Liver (tissue), 9 donors: ENCODE results near the gene IMMT. TPM values are rescaled to one million over a fixed set of nuclear protein-coding genes. Genes with fewer than 3 reads are reported as not detected.
A peak's percentile ranks its signal among the peaks of the same experiment; 100 is the strongest.

ENCODE experiments used
- DNase-seq: peaks from one replicate; pipeline ENCODE4 v3.0.0-alpha.2; 2017; ENCODE audit warnings: low spot score
- H3K27ac ChIP-seq, 2 donors: one replicate each; pipeline ENCODE4 v1.7.0; 2013; ENCODE audit warnings: inconsistent platforms in 2 of 2, low read length in 2 of 2, control low read depth in 1 of 2, low read depth in 1 of 2, mild to moderate bottlenecking in 1 of 2
- H3K27me3 ChIP-seq, 4 donors: one replicate each; pipeline versions ENCODE4 v1.6.1 to v1.7.0; 2013; ENCODE audit warnings: low read length in 3 of 4, inconsistent platforms in 1 of 4, mild to moderate bottlenecking in 1 of 4, moderate library complexity in 1 of 4; ENCODE audit not compliant: control insufficient read depth in 4 of 4, insufficient read depth in 4 of 4
- H3K36me3 ChIP-seq, 4 donors: one replicate each; pipeline versions ENCODE4 v1.6.1 to v1.7.0; 2013; ENCODE audit warnings: low read length in 3 of 4, mild to moderate bottlenecking in 3 of 4, low read depth in 1 of 4, moderate library complexity in 1 of 4; ENCODE audit not compliant: control insufficient read depth in 4 of 4, insufficient read depth in 3 of 4
- H3K4me1 ChIP-seq, 4 donors: one replicate each; pipeline versions ENCODE4 v1.6.1 to v1.7.0; 2013; ENCODE audit warnings: low read length in 3 of 4, mild to moderate bottlenecking in 3 of 4, moderate library complexity in 1 of 4; ENCODE audit not compliant: control insufficient read depth in 4 of 4, insufficient read depth in 4 of 4
- H3K4me3 ChIP-seq, 3 donors: one replicate each; pipeline versions ENCODE4 v1.6.1 to v1.7.0; 2013; ENCODE audit warnings: low read length in 3 of 3, control low read depth in 1 of 3, low read depth in 1 of 3, mild to moderate bottlenecking in 1 of 3
- H3K9ac ChIP-seq, 2 donors: one replicate each; pipeline ENCODE4 v1.7.0; 2013; ENCODE audit warnings: low read length in 2 of 2, mild to moderate bottlenecking in 2 of 2, moderate library complexity in 2 of 2, control low read depth in 1 of 2, low read depth in 1 of 2
- H3K9me3 ChIP-seq, 4 donors: one replicate each; pipeline versions ENCODE4 v1.6.1 to v1.7.0; 2013; ENCODE audit warnings: low read length in 3 of 4; ENCODE audit not compliant: control insufficient read depth in 4 of 4
- ATF3 ChIP-seq: IDR thresholded peaks from 2 replicates; pipeline ENCODE4 v1.6.1; 2016; ENCODE audit warnings: antibody characterized with exemption
- EGR1 ChIP-seq, 2 donors: IDR thresholded peaks; 2 replicates each; pipeline ENCODE4 v1.6.1; 2016 to 2018; ENCODE audit warnings: antibody characterized with exemption in 2 of 2, low read depth in 2 of 2
- FOXA2 ChIP-seq: IDR thresholded peaks from 2 replicates; pipeline ENCODE4 v1.6.1; 2016; ENCODE audit warnings: antibody characterized with exemption
- GABPA ChIP-seq, 2 donors: IDR thresholded peaks in 1 of 2; conservative IDR thresholded peaks in 1 of 2; 2 replicates each; pipeline ENCODE4 v1.6.1; 2016; ENCODE audit warnings: antibody characterized with exemption in 2 of 2, mild to moderate bottlenecking in 1 of 2, moderate library complexity in 1 of 2
- HNF4A ChIP-seq, 2 donors: conservative IDR thresholded peaks; 2 replicates each; pipeline ENCODE4 v1.6.1; 2016; ENCODE audit warnings: antibody characterized with exemption in 2 of 2, mild to moderate bottlenecking in 2 of 2
- HNF4G ChIP-seq: IDR thresholded peaks from 2 replicates; pipeline ENCODE4 v1.6.1; 2016; ENCODE audit warnings: antibody characterized with exemption
- JUND ChIP-seq, 2 donors: IDR thresholded peaks; 2 replicates each; pipeline ENCODE4 v1.6.1; 2016; ENCODE audit warnings: antibody characterized with exemption in 2 of 2
- NR2F2 ChIP-seq: IDR thresholded peaks from 2 replicates; pipeline ENCODE4 v1.6.1; 2016; ENCODE audit warnings: antibody characterized with exemption
- RXRA ChIP-seq, 2 donors: IDR thresholded peaks; 2 replicates each; pipeline ENCODE4 v1.6.1; 2017 to 2018; ENCODE audit warnings: antibody characterized with exemption in 2 of 2, mild to moderate bottlenecking in 1 of 2
- SP1 ChIP-seq: IDR thresholded peaks from 2 replicates; pipeline ENCODE4 v1.6.1; 2018; ENCODE audit warnings: antibody characterized with exemption, mild to moderate bottlenecking
- TAF1 ChIP-seq: conservative IDR thresholded peaks from 2 replicates; pipeline ENCODE4 v1.6.1; 2016; ENCODE audit warnings: antibody characterized with exemption, mild to moderate bottlenecking
- YY1 ChIP-seq: IDR thresholded peaks from 2 replicates; pipeline ENCODE4 v1.6.1; 2016; ENCODE audit warnings: antibody characterized with exemption, mild to moderate bottlenecking
- WGBS: extraction: QIAGEN DNeasy Blood & Tissue Kit; methylation state at CpG from one replicate; pipeline ENCODE4 v1.1.7; 2013; 5-methylcytosine and 5-hydroxymethylcytosine counted together
- polyA plus RNA-seq, 2 donors: library from polyadenylated mRNA; stranded (reverse) in 1 of 2; unstranded in 1 of 2; fragments of 200-250 nt in 1 of 2; fragments of >200 nt in 1 of 2; fragmentation: Nextera tagmentation in 1 of 2; extraction: Ambion mirVana in 1 of 2; gene quantifications; one replicate each; pipeline versions ENCODE4 v1.2.1 to v1.2.3, GENCODE V29; 2013 to 2015
- total RNA-seq, 2 donors: library from RNA; depleted of rRNA; stranded (reverse); fragments of >200 nt; gene quantifications; one replicate each; pipeline ENCODE4 v1.2.3, GENCODE V29; 2014
- TF ChIP-seq, protein P1 (sequence below): IDR thresholded peaks from 2 replicates; pipeline ENCODE4 v1.6.1; 2016; ENCODE audit warnings: antibody characterized with exemption
- TF ChIP-seq, protein P2 (sequence below): fragments of 150-350 bp; IDR thresholded peaks from 2 replicates; pipeline ENCODE4 v1.5.1; 2017; ENCODE audit warnings: improper control_type of control experiment, low read depth, low read length; ENCODE audit not compliant: missing input control
- TF ChIP-seq, protein P3 (sequence below): IDR thresholded peaks from 2 replicates; pipeline ENCODE4 v1.6.1; 2016; ENCODE audit warnings: antibody characterized with exemption, mild to moderate bottlenecking
- donor health status: healthy.
- donor health status: healthy.
- donor health status: healthy.
- donor health status: healthy.
- donor health status: healthy.

Gene IMMT
- total and polyA plus RNA-seq, 4 donors: 38.3 to 49.1 (median 46.9) TPM

GRCh38 chr2:86214503-86214832 is 19.2 kb upstream of the IMMT start:
- no peak overlapping the region for H3K27ac ChIP-seq
- no peak for DNase-seq
- H3K4me1 ChIP-seq: peaks cover 2 to 29% (median 21%) of the 10 kb centered on the region in 4 donors
- H3K36me3 ChIP-seq: peaks cover 0 to 15% (median 7%) of the 10 kb centered on the region in 4 donors
- H3K9me3 ChIP-seq: no peaks in the 10 kb centered on the region
- no peaks in the 10 kb centered on the region for H3K27me3 ChIP-seq
- 90% methylated on average over 2 of the region's 2 CpGs for WGBS
- no peak for TF ChIP-seq FOXA2
- TF ChIP-seq, protein P1, sequence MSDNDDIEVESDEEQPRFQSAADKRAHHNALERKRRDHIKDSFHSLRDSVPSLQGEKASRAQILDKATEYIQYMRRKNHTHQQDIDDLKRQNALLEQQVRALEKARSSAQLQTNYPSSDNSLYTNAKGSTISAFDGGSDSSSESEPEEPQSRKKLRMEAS: no peak
- TF ChIP-seq GABPA (IDR thresholded peaks at IDR 0.05 in 1 of 2, conservative IDR thresholded peaks at IDR 0.05 in 1 of 2): no peak
- TF ChIP-seq NR2F2: no peak
- no peak for TF ChIP-seq EGR1 (IDR thresholded peaks at IDR 0.05; ENCODE audit: low read depth in 2 of 2)
- TF ChIP-seq SP1: no peak
- TF ChIP-seq JUND (IDR thresholded peaks at IDR 0.05): no peak
- TF ChIP-seq RXRA (IDR thresholded peaks at IDR 0.05): no peak
- TF ChIP-seq HNF4G: no peak
- TF ChIP-seq, protein P2, sequence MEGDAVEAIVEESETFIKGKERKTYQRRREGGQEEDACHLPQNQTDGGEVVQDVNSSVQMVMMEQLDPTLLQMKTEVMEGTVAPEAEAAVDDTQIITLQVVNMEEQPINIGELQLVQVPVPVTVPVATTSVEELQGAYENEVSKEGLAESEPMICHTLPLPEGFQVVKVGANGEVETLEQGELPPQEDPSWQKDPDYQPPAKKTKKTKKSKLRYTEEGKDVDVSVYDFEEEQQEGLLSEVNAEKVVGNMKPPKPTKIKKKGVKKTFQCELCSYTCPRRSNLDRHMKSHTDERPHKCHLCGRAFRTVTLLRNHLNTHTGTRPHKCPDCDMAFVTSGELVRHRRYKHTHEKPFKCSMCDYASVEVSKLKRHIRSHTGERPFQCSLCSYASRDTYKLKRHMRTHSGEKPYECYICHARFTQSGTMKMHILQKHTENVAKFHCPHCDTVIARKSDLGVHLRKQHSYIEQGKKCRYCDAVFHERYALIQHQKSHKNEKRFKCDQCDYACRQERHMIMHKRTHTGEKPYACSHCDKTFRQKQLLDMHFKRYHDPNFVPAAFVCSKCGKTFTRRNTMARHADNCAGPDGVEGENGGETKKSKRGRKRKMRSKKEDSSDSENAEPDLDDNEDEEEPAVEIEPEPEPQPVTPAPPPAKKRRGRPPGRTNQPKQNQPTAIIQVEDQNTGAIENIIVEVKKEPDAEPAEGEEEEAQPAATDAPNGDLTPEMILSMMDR: no peak
- TF ChIP-seq ATF3: no peak
- TF ChIP-seq HNF4A (conservative IDR thresholded peaks at IDR 0.05): no peak
- no peak for TF ChIP-seq TAF1
- TF ChIP-seq YY1: no peak
- TF ChIP-seq, protein P3, sequence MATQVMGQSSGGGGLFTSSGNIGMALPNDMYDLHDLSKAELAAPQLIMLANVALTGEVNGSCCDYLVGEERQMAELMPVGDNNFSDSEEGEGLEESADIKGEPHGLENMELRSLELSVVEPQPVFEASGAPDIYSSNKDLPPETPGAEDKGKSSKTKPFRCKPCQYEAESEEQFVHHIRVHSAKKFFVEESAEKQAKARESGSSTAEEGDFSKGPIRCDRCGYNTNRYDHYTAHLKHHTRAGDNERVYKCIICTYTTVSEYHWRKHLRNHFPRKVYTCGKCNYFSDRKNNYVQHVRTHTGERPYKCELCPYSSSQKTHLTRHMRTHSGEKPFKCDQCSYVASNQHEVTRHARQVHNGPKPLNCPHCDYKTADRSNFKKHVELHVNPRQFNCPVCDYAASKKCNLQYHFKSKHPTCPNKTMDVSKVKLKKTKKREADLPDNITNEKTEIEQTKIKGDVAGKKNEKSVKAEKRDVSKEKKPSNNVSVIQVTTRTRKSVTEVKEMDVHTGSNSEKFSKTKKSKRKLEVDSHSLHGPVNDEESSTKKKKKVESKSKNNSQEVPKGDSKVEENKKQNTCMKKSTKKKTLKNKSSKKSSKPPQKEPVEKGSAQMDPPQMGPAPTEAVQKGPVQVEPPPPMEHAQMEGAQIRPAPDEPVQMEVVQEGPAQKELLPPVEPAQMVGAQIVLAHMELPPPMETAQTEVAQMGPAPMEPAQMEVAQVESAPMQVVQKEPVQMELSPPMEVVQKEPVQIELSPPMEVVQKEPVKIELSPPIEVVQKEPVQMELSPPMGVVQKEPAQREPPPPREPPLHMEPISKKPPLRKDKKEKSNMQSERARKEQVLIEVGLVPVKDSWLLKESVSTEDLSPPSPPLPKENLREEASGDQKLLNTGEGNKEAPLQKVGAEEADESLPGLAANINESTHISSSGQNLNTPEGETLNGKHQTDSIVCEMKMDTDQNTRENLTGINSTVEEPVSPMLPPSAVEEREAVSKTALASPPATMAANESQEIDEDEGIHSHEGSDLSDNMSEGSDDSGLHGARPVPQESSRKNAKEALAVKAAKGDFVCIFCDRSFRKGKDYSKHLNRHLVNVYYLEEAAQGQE: no peak
- H3K4me3 ChIP-seq: no peak overlapping the region
- no peak overlapping the region for H3K9ac ChIP-seq

GRCh38 chr2:86213699-86214502 is 18.6 kb upstream of the IMMT start:
- Histone ChIP-seq H3K27me3 (no peaks in the 10 kb centered on the region), H3K36me3 (peaks cover 0 to 20% (median 11%) of the 10 kb centered on the region in 4 donors), H3K4me3 (no peak overlapping the region), H3K9me3 (no peaks in the 10 kb centered on the region), H3K4me1 (peaks cover 2 to 29% (median 21%) of the 10 kb centered on the region in 4 donors), H3K27ac (no peak overlapping the region), H3K9ac (no peak overlapping the region)
- peak; percentile 2 for TF ChIP-seq YY1
- no peak for TF ChIP-seq EGR1 (IDR thresholded peaks at IDR 0.05; ENCODE audit: low read depth in 2 of 2)
- TF ChIP-seq TAF1: no peak
- no peak for DNase-seq
- WGBS: 23% methylated on average over 4 of the region's 4 CpGs
